Left ventricle myocardium inferior (tissue), 1 donor: ENCODE measurements around the gene TCF20. TPM values are rescaled to one million over a fixed set of nuclear protein-coding genes. Genes with fewer than 3 reads are reported as not detected.

Experiments
- DNase-seq: peaks from one replicate; pipeline ENCODE4 v3.0.0-alpha.2; 2020
- H3K27ac ChIP-seq: fragments of 200-600 bp; replicated peaks from 2 replicates; pipeline ENCODE4 v1.8.0; 2021
- H3K27me3 ChIP-seq: fragments of 200-600 bp; 2 replicates; pipeline ENCODE4 v1.8.0; 2021; ENCODE audit warnings: low read depth
- H3K36me3 ChIP-seq: fragments of 200-600 bp; 2 replicates; pipeline ENCODE4 v1.8.0; 2021
- H3K4me1 ChIP-seq: fragments of 200-600 bp; 2 replicates; pipeline ENCODE4 v1.8.0; 2021
- H3K4me3 ChIP-seq: fragments of 200-600 bp; 2 replicates; pipeline ENCODE4 v1.8.0; 2021; ENCODE audit warnings: mild to moderate bottlenecking, moderate library complexity
- H3K9me3 ChIP-seq: fragments of 200-600 bp; replicated peaks from 2 replicates; pipeline ENCODE4 v1.8.0; 2021
- intact Hi-C: fragments of 100-400 bp; cut with micrococcal nuclease; formaldehyde crosslinking; loops from one replicate; pipeline ENCODE4 v1.11.0; 2022
- total RNA-seq: library from RNA; stranded (reverse); fragmentation: NEBNext Ultra II Directional; extraction: Animal tissue kit (Norgen Biotek cat#: 25700); gene quantifications from one replicate; pipeline ENCODE4 v1.2.1, GENCODE V29; 2021
- TF ChIP-seq, protein P1 (sequence below): fragments of 200-600 bp; IDR thresholded peaks from 2 replicates; pipeline ENCODE4 v1.8.0; 2021; ENCODE audit warnings: antibody characterized with exemption, mild to moderate bottlenecking, borderline replicate concordance
- donor health status: DM: no; HTN: yes; CAD: no; lungs with severe emphysema.

TCF20 gene
- total RNA-seq, 1 donor from 2014 or later: 17.2 TPM

DNA sequence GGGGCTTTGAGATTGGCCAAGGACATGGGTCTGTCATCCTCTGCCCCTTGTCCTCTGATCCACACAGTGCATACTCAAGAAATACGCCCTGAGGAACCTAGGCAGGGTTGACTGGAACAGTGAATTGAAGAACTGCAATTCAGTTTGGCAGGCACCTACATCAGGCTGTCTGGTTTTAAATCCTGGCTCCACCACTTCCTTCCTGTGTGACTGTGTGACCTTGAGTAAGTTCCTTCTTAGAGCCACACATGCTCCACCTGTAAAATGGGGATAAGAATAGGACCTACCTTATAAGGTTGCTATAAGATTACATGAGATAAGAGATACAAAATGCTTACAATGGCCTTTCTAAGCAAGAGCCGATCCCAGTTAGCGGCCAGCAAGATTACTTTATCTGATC, 15.8 kb upstream of the TCF20 start:
- Histone ChIP-seq H3K4me1 (peaks cover 20% of the 10 kb centered on the region), H3K36me3 (no peaks in the 10 kb centered on the region), H3K9me3 (no peaks in the 10 kb centered on the region), H3K27me3 (peaks cover 73% of the 10 kb centered on the region), H3K27ac (no peak overlapping the region), H3K4me3 (no peak overlapping the region)
- no peak for DNase-seq
- TF ChIP-seq, protein P1, sequence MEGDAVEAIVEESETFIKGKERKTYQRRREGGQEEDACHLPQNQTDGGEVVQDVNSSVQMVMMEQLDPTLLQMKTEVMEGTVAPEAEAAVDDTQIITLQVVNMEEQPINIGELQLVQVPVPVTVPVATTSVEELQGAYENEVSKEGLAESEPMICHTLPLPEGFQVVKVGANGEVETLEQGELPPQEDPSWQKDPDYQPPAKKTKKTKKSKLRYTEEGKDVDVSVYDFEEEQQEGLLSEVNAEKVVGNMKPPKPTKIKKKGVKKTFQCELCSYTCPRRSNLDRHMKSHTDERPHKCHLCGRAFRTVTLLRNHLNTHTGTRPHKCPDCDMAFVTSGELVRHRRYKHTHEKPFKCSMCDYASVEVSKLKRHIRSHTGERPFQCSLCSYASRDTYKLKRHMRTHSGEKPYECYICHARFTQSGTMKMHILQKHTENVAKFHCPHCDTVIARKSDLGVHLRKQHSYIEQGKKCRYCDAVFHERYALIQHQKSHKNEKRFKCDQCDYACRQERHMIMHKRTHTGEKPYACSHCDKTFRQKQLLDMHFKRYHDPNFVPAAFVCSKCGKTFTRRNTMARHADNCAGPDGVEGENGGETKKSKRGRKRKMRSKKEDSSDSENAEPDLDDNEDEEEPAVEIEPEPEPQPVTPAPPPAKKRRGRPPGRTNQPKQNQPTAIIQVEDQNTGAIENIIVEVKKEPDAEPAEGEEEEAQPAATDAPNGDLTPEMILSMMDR: no peak
- intact Hi-C loops: no loop called here

DNA sequence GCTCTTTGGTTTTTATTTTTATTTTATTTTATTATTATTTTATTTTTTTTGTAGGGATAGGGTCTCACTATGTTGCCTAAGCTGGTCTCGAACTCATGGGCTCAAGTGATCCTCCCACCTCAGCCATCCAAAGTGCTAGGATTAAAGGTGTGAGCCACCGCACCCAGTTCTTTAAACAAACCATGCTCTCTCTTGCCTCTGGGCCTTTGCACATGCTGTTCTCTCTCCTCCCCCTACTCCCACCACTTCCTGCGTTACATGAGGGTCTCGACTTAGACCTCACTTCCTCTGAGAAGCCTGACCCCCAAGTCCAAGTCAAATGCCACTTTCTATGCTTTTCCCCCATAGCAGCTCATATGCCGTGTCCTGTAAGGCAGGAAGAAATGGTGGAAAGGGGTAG, 15.2 kb upstream of the TCF20 start:
- TF ChIP-seq, protein P1: no peak
- Histone ChIP-seq H3K27ac (no peak overlapping the region), H3K27me3 (peaks cover 79% of the 10 kb centered on the region), H3K36me3 (no peaks in the 10 kb centered on the region), H3K9me3 (no peaks in the 10 kb centered on the region), H3K4me3 (no peak overlapping the region), H3K4me1 (peaks cover 20% of the 10 kb centered on the region)
- intact Hi-C loops: no loop called here
- no peak for DNase-seq

DNA sequence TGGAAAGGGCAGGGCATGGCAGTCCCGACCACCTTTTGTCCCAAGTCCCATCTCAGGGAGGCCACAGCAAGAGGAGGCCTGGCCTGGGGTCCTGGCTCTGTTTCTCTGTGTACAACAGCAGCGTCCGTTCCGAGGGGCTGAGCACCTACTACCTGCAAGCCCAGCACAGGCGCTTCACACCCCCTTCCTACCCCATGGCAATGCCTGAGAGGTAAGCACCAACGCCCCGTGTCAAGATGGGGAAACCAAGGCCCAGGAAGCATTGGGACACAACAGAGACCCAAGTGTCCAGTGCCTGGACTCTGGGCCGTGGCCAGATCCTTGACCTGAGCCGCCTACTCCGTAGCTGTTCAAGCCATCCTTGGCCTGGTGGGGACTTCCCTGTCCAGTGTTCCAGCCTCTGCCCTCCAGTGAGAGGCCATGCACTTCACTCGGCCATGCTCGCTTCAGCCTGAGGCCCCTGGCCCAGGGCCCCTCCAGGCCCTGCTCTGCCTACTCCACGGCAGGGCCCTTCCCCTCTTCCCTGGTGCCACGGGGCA, 14.3 kb upstream of the TCF20 start:
- H3K4me3 ChIP-seq: no peak overlapping the region

DNA sequence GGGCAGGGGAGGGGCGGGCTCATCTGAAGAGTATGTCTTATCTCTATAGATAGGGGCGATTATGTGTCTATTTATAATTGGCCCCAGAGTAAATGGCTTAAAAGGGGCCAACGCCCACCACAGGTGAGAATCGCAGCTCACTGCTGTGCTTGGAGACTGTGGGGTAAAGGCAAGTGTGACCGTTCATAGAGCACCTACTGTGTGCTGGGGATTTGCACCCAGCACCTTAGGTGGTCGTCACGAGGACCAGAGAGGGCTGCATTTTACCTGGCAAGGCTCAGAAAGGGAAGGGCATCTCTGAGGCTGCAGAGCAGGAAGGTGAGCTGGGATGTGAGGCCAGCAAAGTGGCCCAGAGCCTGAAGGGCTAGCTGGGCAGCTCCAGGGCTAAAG, 13.7 kb upstream of the TCF20 start:
- TF ChIP-seq, protein P1: no peak
- peaks cover 15% of the 10 kb centered on the region for H3K4me1 ChIP-seq
- peak overlapping the region; percentile 54 for H3K4me3 ChIP-seq
- H3K27me3 ChIP-seq: peaks cover 85% of the 10 kb centered on the region
- no peaks in the 10 kb centered on the region for H3K36me3 ChIP-seq
- intact Hi-C loops: no loop called here
- no peak for DNase-seq
- no peaks in the 10 kb centered on the region for H3K9me3 ChIP-seq
- no peak overlapping the region for H3K27ac ChIP-seq

More for the DNA sequence above, 14.3 kb upstream of the TCF20 start:
- peaks cover 85% of the 10 kb centered on the region for H3K27me3 ChIP-seq
- TF ChIP-seq, protein P1: no peak
- DNase-seq: no peak
- H3K36me3 ChIP-seq: no peaks in the 10 kb centered on the region
- peaks cover 17% of the 10 kb centered on the region for H3K4me1 ChIP-seq
- intact Hi-C loops: no loop called here
- H3K9me3 ChIP-seq: no peaks in the 10 kb centered on the region
- H3K27ac ChIP-seq: no peak overlapping the region

DNA sequence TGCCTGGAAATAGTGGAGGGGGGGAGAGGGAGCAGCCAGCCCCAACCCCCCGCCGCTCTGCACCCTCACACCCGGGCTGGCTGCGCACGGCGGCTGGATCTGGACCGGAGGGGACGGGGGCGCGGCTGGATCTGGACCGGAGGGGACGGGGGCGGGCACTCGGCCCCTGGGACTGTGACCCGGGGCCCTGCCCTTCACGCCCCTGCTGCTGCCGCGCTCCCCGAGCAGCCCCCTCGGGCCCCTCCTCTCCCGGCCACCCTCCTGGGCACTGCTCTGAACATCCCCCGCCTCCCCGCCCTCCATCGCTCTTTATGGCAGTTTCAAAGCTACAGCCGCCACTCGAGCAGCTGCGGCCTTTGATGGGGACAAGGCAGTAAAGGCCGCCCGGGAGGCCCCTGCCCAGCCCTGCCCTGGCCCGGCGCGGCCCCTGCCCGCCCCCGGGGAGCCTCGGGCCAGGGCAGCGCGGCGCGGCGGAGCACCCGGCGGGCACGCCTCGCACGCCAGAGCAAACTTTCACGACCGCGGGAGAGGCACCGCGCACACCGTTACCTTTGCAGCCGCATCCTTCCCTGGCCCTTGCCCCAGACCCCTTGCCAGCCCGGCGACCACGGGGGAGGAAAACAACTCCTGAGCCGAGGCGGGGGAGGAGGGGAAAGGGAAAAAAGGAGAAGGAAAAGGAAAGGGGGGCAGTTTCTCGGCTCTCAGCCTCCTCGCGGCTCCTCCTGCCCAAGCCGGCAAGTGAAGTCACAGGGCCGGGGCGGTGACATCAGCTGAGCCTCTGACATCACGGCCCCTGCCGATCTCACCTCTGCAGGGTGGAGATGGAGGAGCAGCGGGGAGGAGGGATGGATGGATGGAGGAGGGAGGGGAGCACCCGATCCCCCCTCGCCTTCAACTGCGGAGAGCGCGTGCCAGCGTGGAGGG, 13.1 kb upstream of the TCF20 start:
- Histone ChIP-seq H3K27ac (no peak overlapping the region), H3K4me3 (peak overlapping the region; percentile 54), H3K4me1 (peaks cover 15% of the 10 kb centered on the region), H3K36me3 (no peaks in the 10 kb centered on the region), H3K9me3 (no peaks in the 10 kb centered on the region), H3K27me3 (peaks cover 83% of the 10 kb centered on the region)
- DNase-seq: no peak
- intact Hi-C loops: no loop called here
- TF ChIP-seq, protein P1: no peak
